Testis (tissue), 2 donors: ENCODE measurements around the gene CGB5.

Source experiments
- CTCF ChIP-seq, 3 experiments: fragments of 450-650 bp in 2 of 3; fragments of 200-600 bp in 1 of 3; sonication (generic) in 1 of 3; IDR thresholded peaks; one replicate each; pipeline ENCODE4 v1.5.1; 2016 to 2019; ENCODE audit warnings: antibody characterized with exemption in 3 of 3, mild to moderate bottlenecking in 2 of 3, moderate library complexity in 1 of 3
- POLR2A ChIP-seq: fragments of 450-650 bp; IDR thresholded peaks from one replicate; pipeline ENCODE4 v1.6.1; 2017; ENCODE audit warnings: antibody characterized with exemption, mild to moderate bottlenecking, moderate library complexity

- TF ChIP-seq CTCF (IDR thresholded peaks at IDR 0.05) (no peak), POLR2A (no peak)
These were observed 49.6 kb upstream of the CGB5 start for GRCh38 chr19:48994035-48994386.
